GM19043 (cell line): ENCODE results near the gene GNRHR.

Experiments
- ATAC-seq: cut with Tn5 transposase; IDR thresholded peaks from one replicate; pipeline ENCODE4 v1.9.1; 2021; ENCODE audit warnings: low read depth; ENCODE audit not compliant: unreplicated experiment

The GNRHR gene

GRCh38 chr4:67700738-67701516, 53.3 kb downstream of the GNRHR start, which contains the start of gene UBA6:
TSS of gene UBA6 (minus strand) at chr4:67701155. CDS start at chr4:67701119, 36 bp downstream.
- peak; percentile 97 for ATAC-seq

- ATAC-seq = peak; percentile 18
Observed at GRCh38 chr4:67700116-67700737, 54.0 kb downstream of the GNRHR start.

- ATAC-seq = no peak
Observed at GRCh38 chr4:67699603-67700002, 54.6 kb downstream of the GNRHR start.

- no peak for ATAC-seq
Observed at GRCh38 chr4:67697860-67698687, 56.1 kb downstream of the GNRHR start.

GRCh38 chr4:67696061-67696460, 58.1 kb downstream of the GNRHR start:
- no peak for ATAC-seq

GRCh38 chr4:67694662-67695061, 59.5 kb downstream of the GNRHR start:
- no peak for ATAC-seq

- ATAC-seq = no peak
Observed at GRCh38 chr4:67691328-67691727, 62.9 kb downstream of the GNRHR start.
